EH (cell line): ENCODE results near the gene TMEM225.
"Not testable (repeated sequence)": the region's sequence is repeated elsewhere in the genome, so short reads cannot be mapped to it uniquely, and the experiment has no call there.

Experiments used
- DNase-seq: peaks from one replicate; pipeline ENCODE4 v3.0.0-alpha.2; 2015; ENCODE audit warnings: low read depth

TMEM225 gene, protein sequence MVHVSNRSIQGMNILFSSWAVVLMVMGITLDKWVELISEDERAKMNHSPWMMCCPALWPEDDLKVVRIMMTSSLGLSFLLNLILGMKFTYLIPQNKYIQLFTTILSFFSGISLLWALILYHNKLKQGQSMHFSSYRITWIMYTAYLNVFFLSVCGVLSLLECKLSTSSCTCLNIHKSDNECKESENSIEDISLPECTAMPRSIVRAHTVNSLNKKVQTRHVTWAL

DNA sequence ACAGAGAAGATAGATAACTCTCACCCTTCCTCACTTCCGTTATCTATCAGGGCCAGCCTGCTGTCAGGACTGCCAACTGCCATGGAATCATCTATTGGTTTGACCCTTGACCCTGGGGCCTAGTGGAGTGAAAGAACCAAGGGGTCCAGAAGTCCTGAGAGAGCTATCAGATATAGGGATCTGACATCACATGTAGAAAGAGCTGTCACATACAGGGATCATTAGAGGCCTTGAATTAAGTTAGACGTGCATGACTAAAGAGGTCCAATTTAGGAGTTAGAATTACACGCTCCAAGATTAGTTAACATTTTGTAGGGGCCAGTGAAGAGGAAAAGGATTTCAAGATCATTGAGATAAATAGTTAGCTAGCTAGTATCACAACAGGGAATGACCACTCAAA, at the start of gene TMEM225:
TSS of gene TMEM225 (minus strand) at position 101 of the 400 bp plus-strand sequence. CDS start 245 bp downstream, outside the sequence.
- DNase-seq, result no peak

DNA sequence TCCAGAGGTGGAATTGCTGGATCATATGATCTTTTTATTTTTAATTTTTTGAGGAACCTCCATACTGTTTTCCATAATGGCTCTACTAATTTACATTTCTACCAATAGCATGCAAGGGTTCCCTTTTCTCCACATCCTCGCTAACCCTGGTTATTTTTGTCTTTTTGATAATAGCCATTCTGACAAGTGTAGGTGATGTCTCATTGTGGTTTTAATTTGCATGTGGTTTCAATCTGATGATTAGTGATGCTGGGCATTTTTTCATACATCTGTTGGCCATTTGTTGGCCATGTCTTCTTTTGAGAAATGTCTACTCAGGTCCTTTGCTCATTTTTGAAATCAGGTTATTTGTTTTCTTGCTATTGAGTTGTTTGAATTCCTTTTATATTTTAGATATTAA, 38.6 kb upstream of the TMEM225 start:
- DNase-seq, result no peak

DNA sequence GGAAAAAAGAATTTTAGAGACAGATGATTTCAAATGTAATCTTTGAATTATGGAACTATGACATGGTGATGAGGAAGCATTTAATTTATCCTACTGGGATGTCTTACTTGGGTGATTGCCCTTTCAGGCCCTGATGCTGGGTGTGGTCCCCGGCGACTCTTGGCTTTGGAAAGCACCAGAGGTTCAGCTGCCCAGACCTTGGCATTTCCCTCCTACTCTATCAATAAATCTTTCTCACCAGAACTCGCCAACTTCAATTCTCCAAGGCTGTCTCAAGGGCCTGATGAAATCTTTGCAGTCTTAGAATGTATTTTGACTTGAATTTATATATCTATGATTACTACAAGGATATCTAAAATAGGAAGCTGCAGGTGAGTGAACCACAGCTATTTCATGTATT, 35.5 kb upstream of the TMEM225 start:
- DNase-seq, result no peak

DNA sequence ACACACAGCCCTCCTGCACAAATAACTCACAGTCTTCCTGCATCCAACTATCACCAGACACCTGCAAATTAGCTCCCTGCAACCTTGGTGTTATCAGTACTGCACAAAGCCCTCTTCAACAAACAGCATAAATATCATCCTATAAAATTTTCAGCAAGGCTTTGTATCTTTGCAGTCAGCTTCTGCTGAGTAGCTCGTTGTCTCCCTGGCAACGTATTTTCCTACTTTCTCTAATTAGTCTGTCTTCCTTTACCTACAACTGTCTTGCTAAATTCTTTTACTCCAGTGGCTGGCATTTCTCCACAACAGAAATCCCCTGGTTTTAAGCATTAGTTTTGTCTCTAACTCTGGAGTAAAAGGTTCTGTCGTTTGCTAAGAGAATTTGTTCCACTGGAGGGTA, 20.4 kb upstream of the TMEM225 start:
- DNase-seq, result no peak

DNA sequence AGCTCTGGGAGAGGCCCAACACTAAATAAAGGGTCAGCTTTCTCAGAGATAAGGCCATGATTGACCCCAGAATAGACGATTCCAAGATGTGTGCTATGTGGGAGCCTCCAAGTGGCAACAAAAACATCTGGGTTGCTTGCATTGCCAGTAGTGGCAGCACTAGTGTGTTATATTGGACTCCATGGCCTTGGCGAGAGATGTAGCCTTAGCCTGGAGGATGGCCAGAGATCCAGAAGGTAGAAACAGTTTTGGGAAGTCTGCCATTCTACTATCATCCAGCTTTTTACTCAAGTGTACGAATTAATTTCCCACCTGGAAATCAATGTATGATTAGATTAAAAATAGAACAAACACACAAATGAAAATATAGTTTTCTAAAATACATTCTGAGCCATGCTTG, 19.5 kb upstream of the TMEM225 start:
- no peak for DNase-seq

DNA sequence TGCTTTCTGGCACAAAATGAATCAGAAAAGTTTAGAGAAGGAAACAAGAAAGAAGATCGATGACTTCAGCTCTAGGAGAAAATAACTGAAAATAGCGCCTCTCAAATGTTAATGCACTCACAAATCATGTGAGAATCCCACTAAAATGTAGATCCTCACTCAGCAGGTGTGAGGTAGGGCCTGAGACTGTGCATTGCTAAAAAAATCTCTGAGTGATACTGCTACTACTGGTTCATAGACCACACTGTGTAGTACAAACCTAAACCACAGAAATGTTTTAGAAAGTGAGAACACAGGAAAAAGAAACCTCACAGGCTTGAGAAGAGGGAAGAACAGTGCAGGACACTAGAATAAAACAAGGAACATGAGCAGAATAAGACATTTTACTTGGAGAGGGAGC, 18.5 kb upstream of the TMEM225 start:
- no peak for DNase-seq

DNA sequence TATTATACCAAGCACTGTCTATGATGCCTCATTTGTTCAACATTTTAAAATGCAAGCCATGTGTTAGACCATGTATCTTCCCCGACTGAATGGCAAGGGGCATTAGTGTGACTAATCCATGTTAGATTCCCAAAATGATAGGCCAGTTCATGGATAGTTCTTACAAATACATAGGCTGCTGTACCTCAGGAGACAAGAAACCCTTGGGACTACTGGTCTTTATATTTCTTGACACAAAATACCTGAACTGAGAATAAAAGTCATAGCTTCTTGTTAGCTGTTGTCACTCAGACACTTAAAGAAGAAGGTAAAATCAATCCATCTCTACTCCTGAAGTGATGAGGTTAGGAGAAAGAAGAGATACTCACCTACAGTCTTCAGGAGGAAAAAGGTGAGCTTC, 16.4 kb upstream of the TMEM225 start, which contains the start of gene OR8D4:
TSS of gene OR8D4 (plus strand) at position 301 of the 400 bp plus-strand sequence. CDS start 4,265 bp downstream, outside the sequence.
- no peak for DNase-seq

DNA sequence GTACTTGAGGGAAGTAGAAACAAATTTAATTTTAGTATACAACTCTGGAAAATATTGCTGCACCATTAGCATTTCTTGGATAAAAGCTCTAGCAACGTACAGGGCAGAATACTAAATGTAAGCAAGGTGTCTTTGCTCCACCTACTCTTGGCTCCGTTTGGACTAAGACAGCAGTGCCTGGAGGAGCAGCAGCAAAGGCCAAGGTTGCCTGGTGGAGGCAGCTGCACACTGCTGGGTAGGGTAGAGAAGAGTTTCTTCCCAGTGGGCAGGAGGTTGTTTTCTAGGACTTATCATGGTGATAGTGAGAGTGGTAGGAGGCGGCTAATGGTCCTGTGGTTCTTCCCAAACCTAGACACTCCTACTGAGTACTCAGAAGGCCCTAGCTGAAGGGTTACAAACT, 14.3 kb upstream of the TMEM225 start:
- no peak for DNase-seq

DNA sequence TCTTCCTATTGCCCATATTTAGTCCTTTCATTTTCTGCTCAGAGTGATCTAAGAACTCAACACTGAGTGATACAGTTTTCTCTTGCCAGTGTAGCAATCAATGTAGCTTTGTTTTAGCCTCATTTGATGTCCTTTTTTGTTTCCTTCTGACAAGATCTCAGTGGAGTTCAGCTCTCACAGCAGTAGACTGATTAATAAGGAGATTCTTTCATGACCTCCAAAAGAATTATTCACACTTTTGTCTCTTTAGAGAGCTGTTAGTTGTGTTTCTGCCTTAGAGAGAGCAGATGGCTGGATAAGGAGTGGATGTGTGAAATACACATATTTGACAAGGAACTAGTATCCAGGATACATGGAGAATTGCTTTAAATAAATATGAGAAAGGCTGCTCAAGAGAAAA, 6.6 kb upstream of the TMEM225 start:
- DNase-seq, result no peak

DNA sequence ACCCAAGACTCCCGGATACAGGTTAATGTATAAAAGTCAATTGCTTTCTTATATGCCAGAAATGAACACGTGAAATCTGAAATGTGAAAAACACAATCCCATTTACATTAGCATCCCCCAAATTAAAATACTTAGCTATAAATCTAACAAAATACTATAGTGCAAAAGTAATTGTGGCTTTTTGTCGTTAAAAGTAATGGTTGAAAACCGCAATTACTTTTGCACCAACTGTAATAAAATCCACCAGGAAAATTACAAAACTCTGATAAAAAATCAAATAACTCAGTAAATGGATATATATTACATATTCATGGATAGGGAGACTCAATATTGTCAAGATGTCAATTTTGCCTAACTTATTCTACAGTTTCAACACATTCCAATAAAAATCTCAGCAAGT, 4.6 kb downstream of the TMEM225 start:
- no peak for DNase-seq

DNA sequence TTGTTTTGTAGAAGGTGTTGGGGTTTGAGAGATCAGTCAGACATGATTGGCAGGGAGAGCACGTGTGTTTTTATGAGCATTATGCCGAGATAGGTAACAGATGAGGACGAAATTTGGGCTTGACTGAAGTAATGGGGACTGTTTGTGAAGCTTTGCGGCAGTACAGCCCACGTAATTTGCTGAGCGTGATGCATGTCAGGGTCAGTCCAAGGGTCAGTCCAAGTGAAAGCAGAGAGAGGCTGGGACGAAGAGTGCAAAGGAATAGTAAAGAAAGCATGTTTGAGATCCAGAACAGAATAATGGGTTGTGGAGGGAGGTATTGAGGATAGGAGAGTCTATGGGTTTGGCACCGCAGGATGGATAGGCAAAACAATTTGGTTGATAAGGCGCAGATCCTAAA, 17.7 kb downstream of the TMEM225 start:
- not testable (repeated sequence) for DNase-seq

DNA sequence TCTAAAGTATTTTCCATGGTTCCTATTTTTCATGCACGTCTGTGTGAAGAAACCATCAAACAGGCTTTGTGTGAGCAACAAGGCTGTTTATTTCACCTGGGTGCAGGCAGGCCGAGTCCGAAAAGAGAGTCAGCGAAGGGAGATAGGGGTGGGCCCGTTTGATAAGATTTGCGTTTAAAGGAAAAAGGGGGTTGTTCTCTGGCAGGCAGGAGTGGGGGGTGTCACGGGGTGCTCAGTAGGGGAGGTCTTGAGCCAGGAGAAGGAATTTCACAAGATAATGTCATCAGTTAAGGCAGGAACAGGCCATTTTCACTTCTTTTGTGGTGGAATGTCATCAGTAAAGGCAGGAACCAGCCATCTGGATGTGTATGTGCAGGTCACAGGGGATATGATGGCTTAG, 20.2 kb downstream of the TMEM225 start:
- not testable (repeated sequence) for DNase-seq

DNA sequence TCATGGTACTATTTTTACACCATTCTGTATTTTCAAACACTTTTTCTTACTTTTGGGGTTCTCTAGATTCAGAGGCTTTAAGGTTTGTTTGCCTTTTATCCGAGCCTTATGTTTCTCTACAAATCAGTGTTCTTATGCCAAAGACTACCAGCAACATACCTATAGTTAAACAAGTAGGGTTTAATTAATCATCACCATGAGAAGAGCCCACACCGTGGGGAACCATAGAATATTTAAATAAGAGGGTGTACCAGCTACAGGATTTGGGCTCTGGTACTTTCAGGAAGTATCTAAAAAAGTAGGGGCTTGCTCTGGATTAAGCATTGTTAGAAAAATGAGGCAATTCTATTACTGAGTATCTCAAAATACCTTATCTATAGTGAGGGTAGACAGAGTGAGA, 25.7 kb downstream of the TMEM225 start:
- no peak for DNase-seq

DNA sequence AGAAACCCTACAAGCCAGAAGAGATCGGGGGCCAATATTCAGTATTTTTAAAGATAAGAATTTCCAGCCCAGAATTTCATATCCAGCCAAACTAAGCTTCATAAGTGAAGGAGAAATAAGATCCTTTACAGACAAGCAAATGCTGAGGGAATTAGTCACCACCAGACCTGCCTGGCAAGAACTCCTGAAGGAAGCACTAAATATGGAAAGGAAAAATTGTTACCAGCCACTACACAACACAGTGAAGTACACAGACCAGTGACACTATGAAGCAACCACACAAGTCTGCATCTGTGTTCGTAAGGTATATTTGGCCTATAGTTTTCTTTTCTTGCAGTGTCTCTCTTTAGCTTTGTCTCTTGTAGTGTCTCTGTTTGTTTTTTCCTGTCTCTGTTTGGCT, 29.0 kb downstream of the TMEM225 start:
- DNase-seq, result no peak

DNA sequence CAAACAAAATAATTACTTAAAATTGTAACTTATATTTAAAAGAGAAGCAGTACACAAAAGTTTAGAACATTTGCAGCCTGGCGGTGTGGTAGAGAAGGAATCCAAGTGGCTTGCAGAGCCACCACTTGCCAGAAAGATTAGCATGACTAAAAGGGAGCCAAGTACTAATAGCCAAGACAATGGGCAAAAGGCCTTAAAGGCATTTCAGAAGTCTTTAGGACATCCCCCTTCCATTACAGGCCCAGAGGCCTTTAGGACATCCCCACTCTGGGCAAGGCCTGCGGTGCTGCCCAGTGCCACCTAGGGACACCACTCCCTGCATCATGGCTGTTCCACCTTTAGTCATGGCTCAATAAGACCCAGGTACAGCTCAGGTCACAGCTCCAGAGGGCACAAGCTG, 32.4 kb downstream of the TMEM225 start:
- DNase-seq, result no peak

DNA sequence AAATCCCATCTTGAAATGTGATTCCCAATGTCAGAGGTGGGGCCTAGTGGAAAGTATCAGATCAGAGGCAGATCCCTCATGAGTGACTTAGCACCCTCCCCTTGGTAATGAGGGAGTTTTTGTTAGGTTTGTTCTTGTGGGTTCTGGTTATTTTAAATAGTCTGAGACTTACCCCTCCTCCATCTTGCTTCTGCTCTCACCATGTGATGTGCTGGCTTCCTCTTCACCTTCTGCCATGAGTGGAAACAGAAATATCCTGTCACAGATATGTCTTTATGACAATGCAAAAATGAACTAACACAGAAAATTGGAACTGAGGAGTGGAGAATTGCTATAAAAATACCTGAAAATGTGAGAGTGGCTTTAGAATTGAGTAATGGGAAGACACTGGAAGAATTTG, 33.1 kb downstream of the TMEM225 start:
- DNase-seq, result no peak

DNA sequence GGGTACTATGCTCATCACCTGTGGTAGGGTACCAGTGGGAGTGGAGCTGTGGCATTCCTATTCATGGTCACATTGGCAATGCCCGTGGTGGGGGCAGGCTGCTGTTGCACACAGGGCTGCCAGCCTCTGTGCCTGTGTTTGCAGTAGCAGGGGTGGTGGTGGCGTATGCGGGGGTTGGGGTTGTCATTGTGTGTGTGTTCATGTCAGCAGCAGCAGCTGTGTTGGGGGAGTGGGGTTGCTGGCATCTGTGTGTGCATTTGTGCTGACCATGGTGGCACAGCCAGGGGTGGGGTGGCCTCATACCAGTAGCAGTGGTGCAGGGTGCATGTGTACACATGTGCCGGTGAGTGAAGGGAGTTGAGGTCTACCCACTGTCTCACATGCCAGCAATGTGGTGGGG, 34.4 kb downstream of the TMEM225 start:
- no peak for DNase-seq

DNA sequence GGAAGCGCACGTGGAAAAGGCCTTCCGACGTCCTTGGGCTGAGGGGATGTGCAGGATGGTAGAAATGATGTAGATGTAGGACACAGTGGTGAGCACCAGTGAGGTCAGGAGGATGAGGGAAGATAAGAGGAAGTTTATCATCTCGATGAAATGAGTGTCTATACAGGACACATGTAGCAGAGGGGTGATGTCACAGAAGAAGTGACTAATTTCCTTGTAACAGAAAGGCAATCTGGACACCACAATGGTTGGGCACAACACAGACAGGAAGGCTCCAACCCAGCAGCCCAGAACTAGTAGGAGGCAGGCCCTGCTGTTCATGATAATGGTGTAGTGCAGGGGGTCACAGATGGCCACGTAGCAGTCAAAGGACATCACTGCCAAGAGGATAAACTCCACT, 44.3 kb downstream of the TMEM225 start:
- DNase-seq, result no peak

DNA sequence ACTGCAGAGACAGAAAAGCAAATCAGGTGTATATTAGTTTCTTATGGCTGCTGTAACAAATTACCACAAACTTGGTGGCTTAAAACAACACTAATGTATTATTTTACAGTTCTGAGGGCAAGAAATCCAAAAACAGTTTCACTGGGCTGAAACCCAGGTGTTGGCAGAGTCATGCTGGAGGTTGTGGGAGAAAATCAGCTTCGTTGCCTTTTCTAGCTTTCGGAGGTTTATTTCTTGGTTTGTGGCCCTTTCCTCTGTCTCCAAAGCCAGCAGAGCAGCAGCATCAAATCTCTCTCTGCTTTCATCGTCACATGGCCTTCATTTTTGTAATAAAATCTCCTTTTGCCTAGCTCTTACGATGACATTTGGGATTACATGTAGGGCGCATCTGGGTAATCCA, 46.3 kb downstream of the TMEM225 start:
- no peak for DNase-seq

DNA sequence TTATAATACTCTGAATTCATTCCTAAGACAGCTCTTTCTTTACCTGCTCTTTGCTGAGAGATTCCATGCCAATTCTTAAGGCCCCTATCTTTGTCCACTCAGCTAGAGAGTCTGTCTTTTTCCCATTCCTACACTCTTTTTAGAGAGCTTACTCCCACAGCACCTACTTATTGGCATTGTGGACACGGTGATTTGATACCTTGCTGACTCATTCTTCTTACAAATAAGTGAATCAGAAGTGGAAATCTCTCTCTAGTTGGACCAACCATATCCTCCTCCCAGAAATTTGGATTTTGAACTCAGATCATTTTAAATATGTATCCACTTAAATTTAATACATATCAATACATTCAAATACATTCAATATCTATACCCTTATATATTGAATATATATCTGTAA, 46.8 kb downstream of the TMEM225 start:
- no peak for DNase-seq

DNA sequence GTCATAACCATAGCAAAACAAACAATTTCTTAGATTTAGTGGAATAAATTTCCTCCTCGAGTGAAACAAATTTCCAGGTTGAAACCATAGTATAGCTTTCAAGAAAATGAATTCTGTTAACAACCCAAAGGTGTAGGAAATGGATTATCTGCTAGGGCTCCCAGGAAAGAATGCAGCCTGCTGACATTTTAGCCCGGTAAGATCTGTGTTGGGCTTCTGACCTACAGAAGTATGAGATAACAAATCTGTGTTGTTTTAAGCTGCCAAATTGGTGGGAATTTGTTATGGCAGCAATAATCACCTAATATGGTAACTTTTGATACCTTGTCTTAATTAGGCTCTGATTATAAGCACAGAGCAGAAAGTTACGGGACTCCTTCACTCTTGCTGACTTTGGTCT, 47.3 kb downstream of the TMEM225 start:
- DNase-seq, result no peak

DNA sequence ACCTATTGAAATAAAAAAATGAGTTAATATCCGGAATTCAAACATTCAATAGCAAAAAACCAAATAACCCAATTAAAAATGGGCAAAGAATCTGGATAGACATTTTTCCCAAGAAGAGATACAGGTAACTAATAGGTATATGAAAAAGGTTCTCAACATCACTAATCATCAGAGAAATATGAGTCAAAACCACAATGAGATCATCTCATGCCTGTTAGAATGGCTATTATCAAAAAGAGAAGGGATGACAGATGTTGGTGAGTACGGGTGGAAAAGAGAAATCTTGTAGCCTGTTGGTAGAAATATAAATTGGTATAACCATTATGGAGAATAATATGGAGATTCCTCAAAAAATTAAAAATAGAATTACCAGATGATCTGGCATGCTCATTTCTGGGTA, 52.4 kb downstream of the TMEM225 start:
- no peak for DNase-seq
